NCI-H2196 treated with DMSO at 0.1 percent for 48 hours (cell line): ENCODE results near the gene NGFR.

Experiments used
- DNase-seq: peaks from one replicate; lab custom pipeline; 2025; ENCODE audit not compliant: unreplicated experiment; lab: John Stamatoyannopoulos, UW

NGFR gene

DNA sequence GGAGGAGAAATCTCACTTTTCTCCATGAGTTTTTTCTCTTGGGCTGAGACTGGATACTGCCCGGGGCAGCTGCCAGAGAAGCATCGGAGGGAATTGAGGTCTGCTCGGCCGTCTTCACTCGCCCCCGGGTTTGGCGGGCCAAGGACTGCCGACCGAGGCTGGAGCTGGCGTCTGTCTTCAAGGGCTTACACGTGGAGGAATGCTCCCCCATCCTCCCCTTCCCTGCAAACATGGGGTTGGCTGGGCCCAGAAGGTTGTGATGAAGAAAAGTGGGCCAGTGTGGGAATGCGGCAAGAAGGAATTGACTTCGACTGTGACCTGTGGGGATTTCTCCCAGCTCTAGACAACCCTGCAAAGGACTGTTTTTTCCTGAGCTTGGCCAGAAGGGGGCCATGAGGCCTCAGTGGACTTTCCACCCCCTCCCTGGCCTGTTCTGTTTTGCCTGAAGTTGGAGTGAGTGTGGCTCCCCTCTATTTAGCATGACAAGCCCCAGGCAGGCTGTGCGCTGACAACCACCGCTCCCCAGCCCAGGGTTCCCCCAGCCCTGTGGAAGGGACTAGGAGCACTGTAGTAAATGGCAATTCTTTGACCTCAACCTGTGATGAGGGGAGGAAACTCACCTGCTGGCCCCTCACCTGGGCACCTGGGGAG lies 19.1 kb downstream of the NGFR start:
- no peak for DNase-seq

DNA sequence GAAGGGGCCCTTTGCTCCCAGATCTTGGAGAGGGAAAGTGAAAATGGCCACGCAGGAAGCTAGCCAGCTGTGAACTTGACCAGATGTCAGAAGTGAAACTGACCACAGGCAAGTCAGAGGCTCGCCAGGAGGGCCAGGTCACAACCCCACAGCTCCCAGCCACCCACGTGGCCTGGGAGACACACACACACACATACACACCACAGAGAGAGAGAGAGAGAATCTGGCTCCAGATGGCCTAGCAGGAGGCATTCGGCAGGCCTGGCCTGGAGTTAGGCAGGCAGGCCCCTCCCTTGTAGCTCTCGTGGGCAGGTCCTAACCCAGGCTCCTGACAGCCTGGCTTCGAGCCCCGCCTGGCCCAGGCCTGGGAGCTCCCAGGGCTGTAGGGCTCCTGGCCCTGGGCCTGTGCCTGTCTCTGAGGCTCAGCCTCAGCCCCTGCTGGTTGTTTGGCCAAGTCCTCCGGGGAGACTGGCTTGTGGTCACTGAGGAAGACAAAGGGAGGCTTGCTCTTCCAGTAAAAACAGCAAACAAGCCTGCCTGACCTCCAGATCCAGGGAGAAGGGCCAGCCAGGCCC lies 20.2 kb downstream of the NGFR start:
- peak; percentile 93 for DNase-seq

DNA sequence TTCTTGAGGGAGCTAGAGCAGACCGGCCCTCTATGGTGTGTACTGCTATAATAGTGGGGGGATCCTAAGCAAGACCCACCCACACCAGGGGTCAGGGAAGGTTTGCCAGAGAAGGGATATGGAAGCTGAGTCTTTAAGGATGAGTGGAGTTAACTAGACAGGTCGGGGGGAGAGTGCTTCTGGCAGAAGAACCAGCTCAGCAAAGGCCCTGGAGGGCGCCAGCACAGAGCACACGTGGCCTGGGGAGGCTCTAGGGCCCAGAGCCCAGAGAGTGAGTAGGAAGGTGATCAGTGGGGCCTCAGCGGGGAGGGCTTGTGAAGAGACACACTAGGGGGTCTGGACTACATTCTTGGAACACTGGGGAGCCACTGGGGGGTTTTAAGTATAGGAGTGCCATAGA lies 21.1 kb downstream of the NGFR start:
- DNase-seq: peak; percentile 15

DNA sequence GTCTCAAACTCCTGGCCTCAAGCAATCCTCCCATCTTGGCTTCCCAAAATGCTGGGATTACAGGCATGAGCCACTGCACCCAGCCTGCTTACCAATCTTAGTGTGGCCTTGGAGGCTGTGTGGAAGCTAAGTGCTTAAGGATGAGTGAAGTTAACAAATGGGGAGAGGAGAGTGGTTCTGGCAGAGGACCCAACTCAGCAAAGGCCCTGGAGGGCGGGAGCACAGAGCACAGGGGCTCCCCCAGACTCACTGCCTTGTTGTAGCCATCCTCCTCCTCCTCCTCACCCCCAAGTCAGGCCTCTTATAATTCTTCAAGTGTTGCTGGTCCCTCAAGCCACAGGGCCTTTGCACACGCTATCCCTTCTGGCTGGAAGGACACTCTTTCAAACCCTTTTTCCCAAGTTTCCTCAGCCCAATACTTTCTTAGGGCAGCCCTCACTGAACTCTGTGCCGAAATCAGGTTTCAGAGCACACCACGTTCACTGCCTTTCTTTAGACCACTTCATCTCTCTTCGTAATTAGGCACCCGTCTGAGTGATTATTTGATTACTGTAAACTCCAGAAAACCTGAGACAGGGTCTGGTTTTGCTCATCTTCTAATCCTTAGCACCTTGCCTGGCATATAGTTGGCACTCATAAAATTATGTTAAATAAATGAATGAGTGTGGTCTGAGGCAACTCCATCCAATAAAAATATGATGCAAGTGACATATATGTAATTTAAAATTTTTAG lies 23.4 kb downstream of the NGFR start:
- no peak for DNase-seq

DNA sequence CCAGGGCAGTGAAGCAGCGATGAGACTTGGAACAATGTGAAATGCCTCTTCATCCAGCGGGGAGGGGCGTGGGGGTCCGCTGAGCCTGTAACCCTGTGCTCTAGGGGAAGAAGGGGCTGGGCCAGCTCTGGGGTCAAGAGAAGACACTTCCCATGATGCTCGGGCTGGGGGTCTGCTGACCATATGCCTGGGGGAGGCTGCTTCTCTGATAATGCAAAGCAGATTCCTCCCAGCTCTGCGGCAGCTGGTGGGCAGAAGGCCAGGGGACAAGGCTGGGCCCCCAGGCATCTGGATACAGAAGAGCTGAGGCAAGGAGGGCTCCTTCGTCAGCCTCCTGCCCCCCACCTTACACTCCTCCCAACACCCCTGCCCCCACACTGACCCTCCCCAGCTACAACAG lies 24.7 kb downstream of the NGFR start:
- no peak for DNase-seq

DNA sequence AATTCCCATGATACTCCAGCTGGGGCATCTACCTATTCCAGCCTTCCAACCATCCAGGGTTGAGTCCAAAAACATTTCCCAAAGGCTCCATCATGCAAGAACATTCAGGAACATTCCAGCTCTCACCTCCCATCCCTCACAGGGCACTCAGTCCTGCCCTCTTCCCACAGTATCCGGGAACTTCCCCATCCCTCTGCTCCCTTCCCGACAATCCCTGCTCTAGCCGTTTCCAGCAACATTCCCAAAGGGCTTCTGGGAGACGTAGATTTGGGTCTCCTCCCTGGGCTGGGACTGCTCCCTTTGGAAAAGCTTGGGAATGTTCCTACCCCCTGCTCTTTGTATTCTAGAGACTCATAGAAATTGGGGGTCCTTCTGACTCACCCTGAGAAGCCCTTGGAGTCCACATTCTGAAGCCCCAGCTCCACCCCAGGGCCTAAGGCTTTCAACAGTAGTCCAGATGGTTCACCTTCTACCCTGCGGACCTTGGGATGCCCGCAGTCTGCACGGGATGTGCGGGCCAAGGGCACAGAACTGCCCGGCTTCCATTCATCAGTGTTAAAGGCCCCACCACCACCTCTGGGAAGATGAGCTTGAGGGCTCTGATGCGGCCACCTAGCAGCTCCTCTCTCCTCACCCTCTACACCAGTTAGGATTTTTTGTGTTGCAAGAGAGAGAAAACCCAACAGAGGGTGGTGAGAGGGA lies 25.4 kb downstream of the NGFR start:
- no peak for DNase-seq

DNA sequence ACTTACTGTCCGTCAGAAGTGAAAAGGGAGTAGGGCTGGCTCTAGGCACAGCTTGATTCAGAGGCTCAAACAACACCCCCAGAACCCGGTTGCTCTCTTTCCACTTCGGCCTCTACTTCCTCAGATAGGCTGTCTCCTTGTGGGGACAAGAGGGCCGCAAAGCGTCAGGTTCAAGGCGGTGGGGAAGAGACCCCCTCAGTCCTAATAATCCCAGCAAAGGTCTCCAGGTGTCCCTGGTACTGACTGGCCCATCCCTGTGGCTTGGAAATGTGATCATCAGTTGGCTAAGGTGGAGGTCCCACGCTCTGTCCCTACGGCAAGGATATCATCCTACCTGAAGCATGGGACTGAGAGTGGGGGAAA lies 26.0 kb downstream of the NGFR start:
- no peak for DNase-seq

DNA sequence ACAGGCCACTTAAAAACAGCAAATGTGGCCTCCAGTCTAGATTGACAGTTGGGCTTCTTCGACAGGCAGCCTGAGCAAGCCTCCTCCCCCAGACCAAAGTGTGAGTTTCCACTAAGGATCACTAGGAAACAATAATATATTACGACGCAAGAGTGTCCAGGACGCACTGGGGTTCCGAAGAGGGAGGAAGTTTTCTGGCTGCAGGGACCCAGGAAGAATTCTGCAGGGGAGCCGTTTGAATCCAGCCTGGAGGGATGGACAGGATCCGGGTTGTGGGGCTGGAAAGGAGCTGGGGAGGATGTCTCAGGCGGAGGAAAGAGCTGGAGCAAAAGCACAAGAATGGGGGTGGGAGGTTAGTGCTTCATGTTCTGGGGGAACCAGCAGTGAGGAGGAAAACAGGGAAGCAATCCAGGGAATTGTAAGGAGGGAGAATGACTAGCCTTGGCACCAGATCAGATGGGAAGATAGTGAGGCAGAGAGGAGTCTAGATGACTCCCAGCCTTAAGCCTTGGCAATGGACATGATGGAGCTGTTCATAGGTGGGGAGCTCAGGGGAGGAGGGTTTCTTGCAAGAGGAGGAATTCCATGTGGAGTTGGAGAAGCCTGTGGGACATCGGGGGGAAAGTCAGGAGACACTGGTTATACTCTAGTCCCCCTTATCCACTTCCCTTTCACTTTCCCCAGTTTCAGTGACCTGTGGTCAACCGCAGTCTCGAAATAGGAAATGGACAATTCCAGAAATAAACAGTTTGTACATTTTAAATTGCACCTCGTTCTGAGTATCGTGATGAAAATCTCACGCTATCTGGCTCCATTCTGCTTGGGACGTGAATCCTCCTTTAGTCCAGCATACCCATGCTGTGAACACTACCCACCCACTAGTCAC lies 26.6 kb downstream of the NGFR start:
- no peak for DNase-seq

DNA sequence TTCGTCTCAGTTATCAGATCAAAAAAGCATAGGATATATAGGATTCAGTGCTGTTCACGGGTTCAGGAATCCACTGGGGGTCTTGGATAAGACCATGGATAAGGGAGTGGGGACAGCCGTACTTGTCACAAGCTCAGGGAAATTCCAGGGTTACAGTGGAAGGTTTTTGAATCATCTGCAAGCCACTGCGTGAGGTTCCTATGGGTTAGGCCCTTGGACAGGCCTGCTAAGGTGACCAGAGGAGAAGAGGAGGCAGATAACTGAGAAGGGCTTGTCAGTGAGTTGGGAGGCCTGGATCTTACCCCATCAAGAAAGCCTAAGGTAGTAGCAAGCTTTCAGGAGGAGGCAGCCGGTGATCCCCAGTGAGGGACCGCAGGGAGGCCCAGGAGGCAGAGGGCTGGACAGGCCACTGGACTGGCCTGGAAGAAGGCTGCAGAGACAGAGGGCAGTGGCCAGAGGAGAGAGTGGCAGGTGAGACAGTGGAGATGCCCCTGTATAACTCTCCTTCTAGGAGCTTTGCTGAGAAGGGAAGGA lies 27.3 kb downstream of the NGFR start:
- no peak for DNase-seq

DNA sequence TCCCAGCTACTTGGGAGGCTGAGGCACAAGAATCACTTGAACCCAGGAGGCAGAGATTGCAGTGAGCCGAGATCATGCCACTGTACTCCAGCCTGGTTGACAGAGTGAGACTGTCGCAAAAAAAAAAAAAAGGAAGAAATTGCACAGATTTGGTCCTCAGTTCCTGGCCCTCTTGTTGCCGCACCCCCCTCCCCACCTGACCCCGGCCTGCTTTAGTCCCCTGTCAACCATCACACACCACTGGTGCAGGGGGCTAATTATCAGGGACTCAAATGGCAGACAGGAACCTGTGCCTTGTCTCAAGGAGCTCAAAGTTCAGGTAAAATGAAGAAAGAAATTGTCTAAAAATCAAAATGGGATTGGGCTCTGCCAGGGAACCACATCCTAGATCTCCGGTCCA lies 28.1 kb downstream of the NGFR start:
- DNase-seq: no peak

DNA sequence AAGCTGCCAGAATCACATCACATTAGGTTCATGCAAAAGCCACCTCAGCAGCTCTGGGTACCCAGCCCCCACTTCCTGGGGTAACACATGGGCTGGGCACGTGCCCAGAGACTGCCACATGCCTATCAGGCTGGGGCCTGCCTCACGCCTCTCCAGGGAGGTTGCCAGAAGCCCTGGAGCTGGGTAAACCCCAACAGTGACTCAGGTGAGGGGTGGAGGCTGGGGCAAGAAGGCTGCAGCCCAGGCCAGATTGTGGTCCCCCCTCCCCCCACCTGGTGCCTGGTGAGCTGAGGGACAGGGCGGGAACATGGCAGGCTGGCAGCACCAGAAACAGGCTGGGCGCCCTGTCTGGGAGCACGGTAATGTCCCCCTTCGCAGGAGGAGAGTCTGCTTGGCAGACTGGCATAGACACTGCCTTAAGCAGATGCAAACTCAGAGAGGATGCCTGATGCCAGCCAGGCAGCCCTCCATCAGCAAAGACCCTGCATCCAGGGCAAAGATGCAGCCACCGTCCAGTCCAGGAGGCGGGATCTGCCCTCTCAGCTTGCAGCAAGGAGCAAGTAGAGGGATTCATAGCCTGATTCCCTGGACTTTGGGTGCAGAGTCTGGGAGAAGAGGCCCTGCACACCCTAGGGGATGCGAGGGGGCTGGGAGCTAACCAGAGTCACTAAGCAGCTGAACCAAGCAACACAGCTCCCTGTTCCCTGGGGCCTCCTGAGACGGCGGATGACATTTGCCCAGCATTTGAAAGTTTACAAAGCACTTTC lies 28.8 kb downstream of the NGFR start:
- DNase-seq: peak; percentile 86

DNA sequence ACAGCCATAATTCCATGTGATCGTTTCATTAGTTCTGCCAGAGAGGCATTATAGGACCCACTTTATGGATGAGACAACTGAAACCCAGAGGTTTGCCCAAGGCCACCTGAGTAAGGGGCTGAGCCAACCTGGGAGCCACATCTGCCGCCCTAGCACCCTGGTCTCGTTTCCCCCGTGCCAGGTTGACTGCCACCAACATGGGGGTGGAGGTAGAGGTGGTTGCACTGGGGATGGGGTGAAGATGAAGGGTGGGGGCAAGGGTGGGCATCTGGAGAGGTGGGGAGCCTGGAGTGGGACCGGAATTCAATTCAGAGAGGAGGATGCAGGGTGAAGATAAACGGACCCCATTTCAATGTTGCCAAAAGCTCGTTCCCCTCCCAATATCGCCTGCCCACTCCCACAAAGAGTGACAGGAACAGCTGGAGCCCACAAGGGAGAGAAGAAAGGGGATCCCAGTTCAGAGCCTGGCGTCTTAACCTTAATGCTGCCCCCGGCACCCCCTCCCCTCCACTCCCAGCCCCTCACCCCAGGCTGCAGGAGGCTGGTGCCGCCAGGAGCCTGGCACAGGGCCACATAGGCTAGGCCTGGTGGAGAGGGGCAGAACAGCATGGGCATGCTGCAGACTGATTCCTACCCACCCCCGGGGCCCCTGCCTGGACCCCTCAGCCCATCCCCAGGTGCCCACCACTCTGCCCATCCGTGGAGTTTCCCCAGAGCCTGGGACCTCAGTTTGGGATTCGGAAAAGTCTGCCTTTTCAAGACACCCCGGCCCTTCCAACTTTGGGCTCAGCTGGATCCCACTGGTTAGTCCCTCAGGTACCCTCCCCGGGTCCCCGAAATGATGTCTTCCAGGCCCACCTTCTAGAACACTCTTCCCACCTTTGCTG lies 29.6 kb downstream of the NGFR start:
- no peak for DNase-seq

DNA sequence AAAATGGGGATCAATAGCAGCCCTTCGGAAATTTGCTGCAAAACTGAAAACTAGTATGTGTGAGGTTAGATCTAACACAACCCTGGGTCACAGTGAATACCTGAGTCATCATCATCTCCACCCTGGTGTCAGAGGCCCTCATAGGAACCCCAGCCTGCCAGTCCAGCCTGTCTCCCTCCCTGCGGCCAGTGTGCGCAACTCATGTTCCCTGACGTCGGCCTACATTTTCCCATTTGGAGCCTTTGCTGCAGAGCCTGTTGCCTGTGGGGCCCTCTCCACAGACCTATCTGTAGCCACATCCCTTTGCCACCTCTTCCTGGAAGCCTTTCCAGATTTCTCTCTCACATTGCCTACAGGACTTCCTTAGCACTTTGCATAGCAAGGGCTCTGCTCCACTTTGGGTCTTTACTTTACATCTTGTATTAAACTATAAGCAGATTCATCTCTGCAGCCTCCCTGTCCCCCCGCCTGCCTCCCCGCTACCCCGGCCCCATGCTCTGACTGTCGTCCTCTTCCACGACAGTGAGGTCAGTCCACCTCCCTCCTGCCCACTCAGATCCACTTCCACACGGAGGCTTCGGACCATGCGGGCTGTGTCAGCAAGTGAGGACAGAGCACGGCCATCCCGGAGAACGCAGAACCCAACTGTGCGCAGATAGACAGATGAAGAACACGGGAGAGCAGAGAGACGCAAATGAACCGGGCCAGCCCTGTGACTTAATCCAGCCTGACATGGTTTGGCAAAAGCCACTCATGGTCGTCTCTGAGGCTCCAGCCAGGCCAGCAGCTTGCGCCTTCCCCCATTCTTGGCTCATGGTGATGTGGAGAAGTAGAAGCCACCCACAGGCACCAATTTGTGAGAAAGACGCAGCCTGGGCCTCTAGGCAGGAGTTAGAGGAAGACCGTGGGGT lies 31.0 kb downstream of the NGFR start:
- DNase-seq: no peak

DNA sequence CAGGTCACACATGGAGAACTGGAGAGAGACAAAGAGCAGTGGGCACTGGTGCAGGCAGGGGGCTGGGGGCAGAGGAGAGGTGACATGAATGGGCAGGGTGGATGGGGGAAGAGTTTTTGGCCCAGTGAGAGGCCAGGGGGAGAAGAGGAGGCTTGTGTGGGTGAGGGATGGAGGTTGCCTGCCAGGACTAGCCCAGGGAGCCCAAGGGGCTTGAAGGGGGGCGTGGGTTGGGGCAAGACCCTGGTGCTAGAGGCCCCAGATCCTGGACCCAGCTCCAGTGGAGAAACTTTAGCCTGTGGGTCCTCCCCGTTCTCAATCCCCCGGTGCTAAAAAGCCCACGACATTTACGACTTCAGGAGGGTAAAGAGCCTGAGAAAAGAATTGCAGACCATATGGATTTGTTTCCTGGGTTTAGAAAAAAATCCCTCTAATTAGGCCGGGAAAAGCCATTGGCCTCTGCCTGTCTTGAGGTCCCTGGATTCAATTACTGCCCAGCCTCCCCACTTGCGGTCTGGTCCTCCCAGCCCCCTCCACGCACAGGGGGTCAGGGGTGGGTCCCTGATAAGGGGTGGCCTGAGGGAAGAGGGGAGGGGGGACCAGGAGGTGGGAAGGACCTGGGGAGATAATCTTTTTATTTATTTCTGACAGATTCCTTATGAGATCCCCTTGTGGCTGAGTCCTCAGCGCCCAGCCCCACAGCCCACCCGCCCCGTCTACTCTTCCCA lies 33.0 kb downstream of the NGFR start:
- DNase-seq: no peak

DNA sequence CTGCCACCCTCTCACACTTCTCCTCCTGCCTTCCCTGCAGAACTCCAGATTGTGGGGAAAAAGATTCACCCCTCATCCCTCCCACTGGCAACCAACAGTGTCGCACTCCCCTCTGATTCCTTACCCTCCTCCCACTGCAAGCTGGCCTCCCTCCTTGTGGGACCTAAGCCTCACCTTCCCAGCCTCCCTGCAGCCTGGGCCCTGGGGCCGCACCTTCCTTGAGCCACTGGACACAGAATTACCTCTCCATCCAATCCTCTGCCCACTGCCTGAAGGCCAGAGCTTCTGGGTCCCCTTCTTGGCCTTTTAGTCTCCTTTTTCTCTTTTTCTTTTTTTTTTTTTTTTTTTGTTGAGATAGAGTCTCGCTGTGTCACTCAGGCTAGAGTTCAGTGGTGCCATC lies 33.9 kb downstream of the NGFR start:
- no peak for DNase-seq

DNA sequence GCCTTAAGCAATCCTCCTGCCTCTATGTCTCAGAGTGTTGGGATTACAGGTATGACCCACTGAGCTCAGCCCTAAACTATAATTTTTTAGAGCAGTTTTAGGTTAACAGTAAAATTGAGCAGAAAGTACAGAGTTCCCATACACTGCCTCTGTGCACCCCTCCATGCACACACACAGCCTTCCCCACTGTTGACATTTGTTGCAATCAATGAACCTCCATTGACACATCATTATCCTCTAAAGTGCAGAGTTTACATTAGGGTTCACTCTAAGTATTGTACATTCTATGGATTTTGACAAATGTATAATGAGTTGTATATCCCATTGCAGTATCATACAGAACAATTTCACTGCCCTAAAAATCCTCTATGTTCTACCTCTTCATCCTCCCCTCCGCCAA lies 35.0 kb downstream of the NGFR start:
- DNase-seq: no peak

DNA sequence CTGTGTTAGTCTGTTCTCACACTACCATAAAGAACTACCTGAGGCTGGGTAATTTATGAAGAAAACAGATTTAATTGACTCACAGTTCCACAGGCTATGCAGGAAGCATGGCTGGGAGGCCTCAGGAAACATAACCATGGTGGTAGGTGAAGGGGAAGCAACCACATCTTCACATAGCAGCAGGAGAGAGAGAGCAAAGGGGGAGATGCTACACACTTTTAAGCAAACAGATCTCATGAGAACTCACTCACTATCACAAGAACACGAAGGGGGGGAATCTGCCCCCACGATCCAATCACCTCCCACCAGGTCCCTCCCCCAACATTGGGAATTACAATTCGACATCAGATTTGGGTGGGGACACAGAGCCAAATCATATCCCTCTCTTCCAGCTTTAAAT lies 48.8 kb downstream of the NGFR start:
- no peak for DNase-seq
